ENCODE results near the gene PHF10.
"Not testable (repeated sequence)": the region's sequence is repeated elsewhere in the genome, so short reads cannot be mapped to it uniquely, and the experiment has no call there.

Gene PHF10

GRCh38 chr6:169700296-169700695 is 24.0 kb downstream of the PHF10 start:
- peak overlapping the region; percentile 77 for H3K4me3 ChIP-seq (ENCODE audit: control insufficient read depth, low read depth, low read length)
- no peak for TF ChIP-seq CTCF (conservative IDR thresholded peaks at IDR 0.05; ENCODE audit: control insufficient read depth, insufficient read depth, low read depth, low read length)
- peak; percentile 22 for DNase-seq (ENCODE audit: low read depth)

- not testable (repeated sequence) for DNase-seq (ENCODE audit: low read depth); H3K4me3 ChIP-seq (ENCODE audit: control insufficient read depth, low read depth, low read length)
- peak; percentile 52 for TF ChIP-seq CTCF (conservative IDR thresholded peaks at IDR 0.05; ENCODE audit: control insufficient read depth, insufficient read depth, low read depth, low read length)
These were observed 27.2 kb downstream of the PHF10 start for GRCh38 chr6:169697115-169697514.

GRCh38 chr6:169695131-169695530 is 29.2 kb downstream of the PHF10 start:
- H3K4me3 ChIP-seq (ENCODE audit: control insufficient read depth, low read depth, low read length), result no peak overlapping the region
- DNase-seq (ENCODE audit: low read depth), result no peak
- no peak for TF ChIP-seq CTCF (conservative IDR thresholded peaks at IDR 0.05; ENCODE audit: control insufficient read depth, insufficient read depth, low read depth, low read length)

- peak; percentile 75 for DNase-seq (ENCODE audit: low read depth)
- TF ChIP-seq CTCF (conservative IDR thresholded peaks at IDR 0.05; ENCODE audit: control insufficient read depth, insufficient read depth, low read depth, low read length), result no peak
- no peak overlapping the region for H3K4me3 ChIP-seq (ENCODE audit: control insufficient read depth, low read depth, low read length)
These were observed 31.8 kb downstream of the PHF10 start for GRCh38 chr6:169692516-169692915.

- no peak for DNase-seq (ENCODE audit: low read depth)
- H3K4me3 ChIP-seq (ENCODE audit: control insufficient read depth, low read depth, low read length), result no peak overlapping the region
- no peak for TF ChIP-seq CTCF (conservative IDR thresholded peaks at IDR 0.05; ENCODE audit: control insufficient read depth, insufficient read depth, low read depth, low read length)
These were observed 33.0 kb downstream of the PHF10 start for GRCh38 chr6:169691260-169691659.

GRCh38 chr6:169689287-169689686 is 35.0 kb downstream of the PHF10 start:
- TF ChIP-seq CTCF (conservative IDR thresholded peaks at IDR 0.05; ENCODE audit: control insufficient read depth, insufficient read depth, low read depth, low read length), result no peak
- peak; percentile 96 for DNase-seq (ENCODE audit: low read depth)
- H3K4me3 ChIP-seq (ENCODE audit: control insufficient read depth, low read depth, low read length), result no peak overlapping the region

- no peak for TF ChIP-seq CTCF (conservative IDR thresholded peaks at IDR 0.05; ENCODE audit: control insufficient read depth, insufficient read depth, low read depth, low read length)
- no peak overlapping the region for H3K4me3 ChIP-seq (ENCODE audit: control insufficient read depth, low read depth, low read length)
- no peak for DNase-seq (ENCODE audit: low read depth)
These were observed 38.4 kb downstream of the PHF10 start for GRCh38 chr6:169685860-169686259.
